Esophagus muscularis mucosa (tissue), 2 donors: Measurements from ENCODE around the gene MOB2.

ENCODE experiments used
- POLR2A ChIP-seq: fragments of 450-650 bp; IDR thresholded peaks from one replicate; pipeline ENCODE4 v1.6.1; 2017; ENCODE audit warnings: antibody characterized with exemption, moderate library complexity, mild to moderate bottlenecking, low read depth
- POLR2AphosphoS5 ChIP-seq, 2 donors: sonication (generic); formaldehyde crosslinking; IDR thresholded peaks; one replicate each; pipeline ENCODE4 v1.6.1; 2017; ENCODE audit warnings: antibody characterized with exemption in 2 of 2

DNA sequence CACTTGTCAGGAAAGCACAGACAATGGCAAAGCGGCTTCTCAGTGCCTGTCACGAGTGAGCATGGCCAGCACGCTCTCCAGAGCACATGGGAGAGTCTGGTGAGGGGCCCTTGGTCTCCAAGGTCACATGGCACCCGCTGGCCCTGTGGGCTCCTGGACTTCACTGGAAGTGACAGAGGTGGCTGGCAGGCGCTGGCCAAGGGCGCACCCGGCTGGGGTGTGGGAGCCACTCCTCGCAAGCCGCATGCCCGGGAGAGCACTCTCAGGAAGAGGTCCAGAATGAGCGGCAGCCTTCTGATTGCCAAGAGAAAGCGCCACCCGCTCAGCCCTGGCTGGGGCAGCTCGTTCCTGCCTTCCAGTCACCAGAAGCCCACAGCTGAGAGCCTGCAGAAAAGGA is 17.1 kb upstream of the MOB2 start:
- TF ChIP-seq POLR2AphosphoS5 (IDR thresholded peaks at IDR 0.05) (no peak), POLR2A (no peak)
